ENCODE data around the gene B3GAT1. TPM values are rescaled to one million over a fixed set of nuclear protein-coding genes. Genes with fewer than 3 reads are reported as not detected.

The B3GAT1 gene
- total RNA-seq, 1 experiment from 2014 or later: not detected

DNA sequence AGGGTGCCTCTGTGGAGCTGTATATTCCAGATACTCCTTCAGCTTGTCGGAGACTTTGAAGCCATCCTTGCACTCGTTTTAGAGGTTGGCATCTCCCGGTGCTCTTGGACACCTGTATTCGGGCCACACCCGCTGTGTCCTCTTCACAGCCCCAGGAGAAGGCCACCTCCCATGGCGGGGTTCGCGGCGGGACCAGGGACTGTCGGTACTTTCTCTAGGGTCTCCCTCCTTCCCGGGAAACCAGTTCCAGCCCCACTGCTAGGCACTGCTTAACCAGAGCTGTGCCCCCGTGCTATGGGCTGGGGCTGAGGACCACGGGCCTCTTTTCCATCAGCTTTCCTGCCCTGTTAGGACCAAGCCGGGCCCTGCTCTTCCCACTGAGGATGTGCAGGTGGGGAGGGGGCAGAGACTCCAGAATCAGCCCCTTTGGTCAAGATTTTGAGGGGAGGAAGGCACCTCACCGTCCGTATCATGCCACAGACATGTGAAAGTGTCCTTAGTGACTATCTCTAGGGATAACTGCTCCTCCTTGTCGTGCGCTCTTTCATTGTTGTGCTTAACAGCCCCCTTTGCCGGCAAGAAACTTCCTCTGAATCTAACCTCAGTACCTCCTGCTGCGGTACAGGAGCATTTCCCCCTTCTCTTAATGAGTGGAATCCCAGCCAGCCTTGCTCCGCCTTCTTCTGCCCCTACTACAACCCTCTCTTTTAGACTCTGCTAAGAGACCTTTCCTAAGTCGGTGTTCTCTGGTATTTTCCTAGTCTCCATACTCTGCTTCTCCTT lies 1.2 kb upstream of the B3GAT1 start (continued):
- TF ChIP-seq, protein P1, sequence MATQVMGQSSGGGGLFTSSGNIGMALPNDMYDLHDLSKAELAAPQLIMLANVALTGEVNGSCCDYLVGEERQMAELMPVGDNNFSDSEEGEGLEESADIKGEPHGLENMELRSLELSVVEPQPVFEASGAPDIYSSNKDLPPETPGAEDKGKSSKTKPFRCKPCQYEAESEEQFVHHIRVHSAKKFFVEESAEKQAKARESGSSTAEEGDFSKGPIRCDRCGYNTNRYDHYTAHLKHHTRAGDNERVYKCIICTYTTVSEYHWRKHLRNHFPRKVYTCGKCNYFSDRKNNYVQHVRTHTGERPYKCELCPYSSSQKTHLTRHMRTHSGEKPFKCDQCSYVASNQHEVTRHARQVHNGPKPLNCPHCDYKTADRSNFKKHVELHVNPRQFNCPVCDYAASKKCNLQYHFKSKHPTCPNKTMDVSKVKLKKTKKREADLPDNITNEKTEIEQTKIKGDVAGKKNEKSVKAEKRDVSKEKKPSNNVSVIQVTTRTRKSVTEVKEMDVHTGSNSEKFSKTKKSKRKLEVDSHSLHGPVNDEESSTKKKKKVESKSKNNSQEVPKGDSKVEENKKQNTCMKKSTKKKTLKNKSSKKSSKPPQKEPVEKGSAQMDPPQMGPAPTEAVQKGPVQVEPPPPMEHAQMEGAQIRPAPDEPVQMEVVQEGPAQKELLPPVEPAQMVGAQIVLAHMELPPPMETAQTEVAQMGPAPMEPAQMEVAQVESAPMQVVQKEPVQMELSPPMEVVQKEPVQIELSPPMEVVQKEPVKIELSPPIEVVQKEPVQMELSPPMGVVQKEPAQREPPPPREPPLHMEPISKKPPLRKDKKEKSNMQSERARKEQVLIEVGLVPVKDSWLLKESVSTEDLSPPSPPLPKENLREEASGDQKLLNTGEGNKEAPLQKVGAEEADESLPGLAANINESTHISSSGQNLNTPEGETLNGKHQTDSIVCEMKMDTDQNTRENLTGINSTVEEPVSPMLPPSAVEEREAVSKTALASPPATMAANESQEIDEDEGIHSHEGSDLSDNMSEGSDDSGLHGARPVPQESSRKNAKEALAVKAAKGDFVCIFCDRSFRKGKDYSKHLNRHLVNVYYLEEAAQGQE (IDR thresholded peaks at IDR 0.05; ENCODE audit: low read depth): no peak
- no peak for TF ChIP-seq FOSL1 (IDR thresholded peaks at IDR 0.05; ENCODE audit: low read depth)
- no peak for TF ChIP-seq SIN3A (IDR thresholded peaks at IDR 0.05; ENCODE audit: low read depth)
- TF ChIP-seq EGR1 (IDR thresholded peaks at IDR 0.05; ENCODE audit: low read depth): no peak
- no peak for TF ChIP-seq YY1 (IDR thresholded peaks at IDR 0.05; ENCODE audit: extremely low read depth, insufficient replicate concordance, low read depth, low read length)
- TF ChIP-seq, protein P2, sequence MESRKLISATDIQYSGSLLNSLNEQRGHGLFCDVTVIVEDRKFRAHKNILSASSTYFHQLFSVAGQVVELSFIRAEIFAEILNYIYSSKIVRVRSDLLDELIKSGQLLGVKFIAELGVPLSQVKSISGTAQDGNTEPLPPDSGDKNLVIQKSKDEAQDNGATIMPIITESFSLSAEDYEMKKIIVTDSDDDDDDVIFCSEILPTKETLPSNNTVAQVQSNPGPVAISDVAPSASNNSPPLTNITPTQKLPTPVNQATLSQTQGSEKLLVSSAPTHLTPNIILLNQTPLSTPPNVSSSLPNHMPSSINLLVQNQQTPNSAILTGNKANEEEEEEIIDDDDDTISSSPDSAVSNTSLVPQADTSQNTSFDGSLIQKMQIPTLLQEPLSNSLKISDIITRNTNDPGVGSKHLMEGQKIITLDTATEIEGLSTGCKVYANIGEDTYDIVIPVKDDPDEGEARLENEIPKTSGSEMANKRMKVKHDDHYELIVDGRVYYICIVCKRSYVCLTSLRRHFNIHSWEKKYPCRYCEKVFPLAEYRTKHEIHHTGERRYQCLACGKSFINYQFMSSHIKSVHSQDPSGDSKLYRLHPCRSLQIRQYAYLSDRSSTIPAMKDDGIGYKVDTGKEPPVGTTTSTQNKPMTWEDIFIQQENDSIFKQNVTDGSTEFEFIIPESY (IDR thresholded peaks at IDR 0.05; ENCODE audit: extremely low read depth, insufficient replicate concordance, low read length): no peak

DNA sequence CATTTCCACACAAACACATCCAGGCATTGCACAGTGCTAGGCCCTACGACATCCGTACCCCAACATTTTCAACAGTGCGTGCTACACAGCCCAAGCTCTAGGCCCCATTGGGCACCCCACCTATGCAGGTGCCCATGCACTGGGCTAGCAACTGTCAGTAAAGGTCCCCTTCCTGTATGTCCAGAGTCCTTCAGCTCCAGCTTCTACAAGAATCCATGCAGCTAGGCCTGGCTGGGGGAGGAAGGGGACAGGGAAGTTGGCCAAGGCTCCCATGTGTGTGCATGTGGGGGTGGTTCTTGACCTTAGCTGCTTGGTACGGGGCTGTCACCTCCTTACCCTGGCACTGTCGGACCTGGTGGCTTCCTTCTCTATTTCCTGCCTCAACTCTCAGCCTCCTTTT lies 1.3 kb downstream of the B3GAT1 start:
- no peaks in the 10 kb centered on the region for H3K9me2 ChIP-seq (ENCODE audit: insufficient read depth)
- no peaks in the 10 kb centered on the region for H3K79me2 ChIP-seq (ENCODE audit: insufficient read depth, low read length)
- H2AFZ ChIP-seq (ENCODE audit: low read depth, low read length, poor library complexity, severe bottlenecking): no peak overlapping the region
- ChIA-PET CTCF (no interaction called here), RAD21 (ENCODE audit: low non-redundant PET in 1 of 2, low total read pairs in 2 of 2, uncharacterized antibody in 2 of 2, unreplicated experiment in 2 of 2) (no interaction called here), POLR2A (interaction anchor here (0.6 kb wide), 1 partner anchor 530 kb away, joined by 3 read pairs; no protein-coding TSS in a partner anchor)
- DNase-seq (ENCODE audit: low read depth, low spot score) (no peak), ATAC-seq (no peak)
- H3K36me3 ChIP-seq (ENCODE audit: control insufficient read depth in 1 of 2, insufficient read depth in 2 of 2, low read length in 2 of 2): no peaks in the 10 kb centered on the region
- no peak overlapping the region for H3K4me2 ChIP-seq (ENCODE audit: low read length)
- no peaks in the 10 kb centered on the region for H3K9me3 ChIP-seq (ENCODE audit: control insufficient read depth in 1 of 2, insufficient read depth in 1 of 2, low read depth in 1 of 2, low read length in 2 of 2)
- H3K4me3 ChIP-seq (replicated peaks in 1 of 2; ENCODE audit: low read depth in 1 of 2, low read length in 2 of 2): no peak overlapping the region
- intact Hi-C loops (cut with micrococcal nuclease): no loop called here
- TF ChIP-seq POLR2A (IDR thresholded peaks at IDR 0.05; ENCODE audit: borderline replicate concordance, extremely low read depth, insufficient read depth, insufficient read length) (no peak), SIN3A (IDR thresholded peaks at IDR 0.05; ENCODE audit: low read depth) (no peak), FOSL1 (IDR thresholded peaks at IDR 0.05; ENCODE audit: low read depth) (no peak), ELF1 (IDR thresholded peaks at IDR 0.05; ENCODE audit: borderline replicate concordance, low read depth) (no peak), SP1 (IDR thresholded peaks at IDR 0.05; ENCODE audit: low read depth) (no peak), YY1 (IDR thresholded peaks at IDR 0.05; ENCODE audit: extremely low read depth, insufficient replicate concordance, low read depth, low read length) (no peak), SRF (IDR thresholded peaks at IDR 0.05; ENCODE audit: low read depth) (no peak), JUND (IDR thresholded peaks at IDR 0.05) (no peak), CEBPB (IDR thresholded peaks at IDR 0.05; ENCODE audit: low read depth) (no peak), ZNF274 (IDR thresholded peaks at IDR 0.05; ENCODE audit: low read depth, low read length) (no peak)
- TF ChIP-seq, protein P3, sequence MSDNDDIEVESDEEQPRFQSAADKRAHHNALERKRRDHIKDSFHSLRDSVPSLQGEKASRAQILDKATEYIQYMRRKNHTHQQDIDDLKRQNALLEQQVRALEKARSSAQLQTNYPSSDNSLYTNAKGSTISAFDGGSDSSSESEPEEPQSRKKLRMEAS (IDR thresholded peaks at IDR 0.05): no peak
- no peak overlapping the region for H3K27ac ChIP-seq (ENCODE audit: low read depth, low read length)
- no peak overlapping the region for H3K9ac ChIP-seq (ENCODE audit: low read length)
- H4K20me1 ChIP-seq (ENCODE audit: insufficient read depth): no peaks in the 10 kb centered on the region
- no peaks in the 10 kb centered on the region for H3K4me1 ChIP-seq (ENCODE audit: control insufficient read depth in 1 of 2, insufficient read depth in 2 of 2, low read length in 2 of 2)
- peaks cover 30% of the 10 kb centered on the region for H3K27me3 ChIP-seq (ENCODE audit: insufficient read depth, low read length)
- BruUV-seq (replicated peaks): no TSS peak

All from HCT116 (cell line).